HCT116 (cell line): ENCODE data around the gene TMPRSS9. TPM values are rescaled to one million over a fixed set of nuclear protein-coding genes. Genes with fewer than 3 reads are reported as not detected.

Experiments
- ATAC-seq: fragments of 200-7000 bp; cut with Tn5 transposase; 2 replicates; pipeline ENCODE4 v1.9.1; 2020; ENCODE audit warnings: mild to moderate bottlenecking, moderate library complexity
- BruUV-seq: library from RNA; stranded (reverse); fragments of 400-500 nt; replicated peaks from 2 replicates; lab custom pipeline; 2021; lab: Mats Ljungman, UMichigan
- CTCF ChIA-PET: fragments of 300-600 bp; sonication (Branson Sonifier 250); formaldehyde crosslinking; loops from one replicate; lab custom pipeline; 2021; ENCODE audit warnings: antibody characterized with exemption; lab: Charles Lee
- POLR2A ChIA-PET: fragments of 300-600, 350-600 bp; sonication (Branson Sonifier 250); formaldehyde crosslinking; loops from one replicate; lab custom pipeline; 2021; ENCODE audit warnings: antibody characterized with exemption; lab: Charles Lee
- RAD21 ChIA-PET, 2 experiments: fragments of 300-600 bp; sonication (Branson Sonifier 250); formaldehyde crosslinking; loops; one replicate each; lab custom pipeline; 2023; ENCODE audit warnings: low total read pairs in 2 of 2; ENCODE audit not compliant: uncharacterized antibody in 2 of 2, unreplicated experiment in 2 of 2, low non-redundant PET in 1 of 2; lab: Charles Lee
- DNase-seq: peaks from one replicate; pipeline ENCODE4 v3.0.0-alpha.2; 2010; ENCODE audit warnings: low read depth, low spot score
- H2AFZ ChIP-seq: fragments of 200-600 bp; shearing (Covaris generic), sonication (generic); 2 replicates; pipeline ENCODE4 v1.6.1; 2017; ENCODE audit warnings: low read depth, mixed run types, mixed read lengths, antibody characterized with exemption, low read length; ENCODE audit not compliant: poor library complexity, severe bottlenecking
- H3K27ac ChIP-seq: 2 replicates; pipeline ENCODE4 v1.5.1; 2012; ENCODE audit warnings: low read depth, low read length
- H3K27me3 ChIP-seq: fragments of 200-600 bp; sonication (generic); 2 replicates; pipeline ENCODE4 v1.6.1; 2016; ENCODE audit warnings: mixed run types, low read length, mixed read lengths; ENCODE audit not compliant: insufficient read depth
- H3K36me3 ChIP-seq, 2 experiments: fragments of 200-500 bp in 1 of 2; fragments of 200-600 bp in 1 of 2; sonication (Bioruptor generic) in 1 of 2; sonication (generic) in 1 of 2; 2 replicates each; pipeline versions ENCODE4 v1.5.1 to v1.6.1; 2014 to 2016; ENCODE audit warnings: low read length in 2 of 2, inconsistent platforms in 1 of 2, mixed read lengths in 1 of 2, mixed run types in 1 of 2; ENCODE audit not compliant: insufficient read depth in 2 of 2, control insufficient read depth in 1 of 2
- H3K4me1 ChIP-seq, 2 experiments: fragments of 200-600 bp in 1 of 2; sonication (generic) in 1 of 2; 2 replicates each; pipeline versions ENCODE4 v1.5.1 to v1.6.1; 2012 to 2017; ENCODE audit warnings: low read length in 2 of 2, inconsistent platforms in 1 of 2, mild to moderate bottlenecking in 1 of 2, mixed read lengths in 1 of 2, mixed run types in 1 of 2, moderate library complexity in 1 of 2; ENCODE audit not compliant: insufficient read depth in 2 of 2, control insufficient read depth in 1 of 2
- H3K4me2 ChIP-seq: fragments of 200-600 bp; sonication (generic); 2 replicates; pipeline ENCODE4 v1.6.1; 2017; ENCODE audit warnings: mixed run types, low read length, mixed read lengths
- H3K4me3 ChIP-seq, 2 experiments: fragments of 200-600 bp in 1 of 2; sonication (generic) in 1 of 2; replicated peaks in 1 of 2; 2 replicates each; pipeline ENCODE4 v1.5.1; 2011 to 2016; ENCODE audit warnings: low read length in 2 of 2, control low read depth in 1 of 2, low read depth in 1 of 2, mild to moderate bottlenecking in 1 of 2, mixed read lengths in 1 of 2, mixed run types in 1 of 2
- H3K79me2 ChIP-seq: fragments of 200-600 bp; sonication (generic); 2 replicates; pipeline ENCODE4 v1.6.1; 2017; ENCODE audit warnings: mild to moderate bottlenecking, mixed run types, low read length, moderate library complexity, mixed read lengths; ENCODE audit not compliant: insufficient read depth
- H3K9ac ChIP-seq: fragments of 200-600 bp; sonication (generic); 2 replicates; pipeline ENCODE4 v1.6.1; 2016; ENCODE audit warnings: low read length, mixed read lengths
- H3K9me2 ChIP-seq: fragments of 200-600 bp; sonication (generic), shearing (Covaris generic); 2 replicates; pipeline ENCODE4 v1.6.1; 2017; ENCODE audit warnings: mixed run types, mild to moderate bottlenecking, moderate library complexity; ENCODE audit not compliant: insufficient read depth
- H3K9me3 ChIP-seq, 2 experiments: fragments of 200-500 bp in 1 of 2; fragments of 200-600 bp in 1 of 2; sonication (Bioruptor generic) in 1 of 2; sonication (generic) in 1 of 2; 2 replicates each; pipeline ENCODE4 v1.6.1; 2014 to 2017; ENCODE audit warnings: low read length in 2 of 2, mixed read lengths in 2 of 2, inconsistent platforms in 1 of 2, low read depth in 1 of 2, mild to moderate bottlenecking in 1 of 2, mixed run types in 1 of 2, moderate library complexity in 1 of 2; ENCODE audit not compliant: control insufficient read depth in 1 of 2, insufficient read depth in 1 of 2
- H4K20me1 ChIP-seq: fragments of 200-600 bp; sonication (generic), shearing (Covaris generic); 2 replicates; pipeline ENCODE4 v1.6.1; 2017; ENCODE audit warnings: mixed run types, mild to moderate bottlenecking, moderate library complexity; ENCODE audit not compliant: insufficient read depth
- CTCF ChIP-seq, 3 experiments: fragments of 200-600 bp in 1 of 3; sonication (generic) in 1 of 3; IDR thresholded peaks in 2 of 3; conservative IDR thresholded peaks in 1 of 3; 2 replicates each; pipeline ENCODE4 v1.5.1; 2012 to 2017; ENCODE audit warnings: low read depth in 2 of 3, low read length in 2 of 3, antibody characterized with exemption in 1 of 3, borderline replicate concordance in 1 of 3, control low read depth in 1 of 3, mild to moderate bottlenecking in 1 of 3, mixed read lengths in 1 of 3, mixed run types in 1 of 3, moderate library complexity in 1 of 3; ENCODE audit not compliant: insufficient read depth in 1 of 3
- EGR1 ChIP-seq: IDR thresholded peaks from 2 replicates; pipeline ENCODE4 v1.6.1; 2012; ENCODE audit warnings: low read depth
- ELF1 ChIP-seq: IDR thresholded peaks from 2 replicates; pipeline ENCODE4 v1.6.1; 2012; ENCODE audit warnings: low read depth, borderline replicate concordance
- POLR2A ChIP-seq: IDR thresholded peaks from 2 replicates; pipeline ENCODE4 v1.7.0; 2011; ENCODE audit warnings: borderline replicate concordance; ENCODE audit not compliant: insufficient read depth, insufficient read length; ENCODE audit errors: extremely low read depth
- RAD21 ChIP-seq: IDR thresholded peaks from 2 replicates; pipeline ENCODE4 v1.6.1; 2012; ENCODE audit warnings: low read depth, mild to moderate bottlenecking
- SIN3A ChIP-seq: IDR thresholded peaks from 2 replicates; pipeline ENCODE4 v1.6.1; 2012; ENCODE audit warnings: low read depth
- SP1 ChIP-seq: IDR thresholded peaks from 2 replicates; pipeline ENCODE4 v1.6.1; 2012; ENCODE audit warnings: low read depth
- SRF ChIP-seq: IDR thresholded peaks from 2 replicates; pipeline ENCODE4 v1.6.1; 2012; ENCODE audit warnings: low read depth
- TCF7L2 ChIP-seq: IDR thresholded peaks from 2 replicates; pipeline ENCODE4 v1.7.0; 2011; ENCODE audit warnings: borderline replicate concordance, inconsistent platforms; ENCODE audit not compliant: insufficient read depth, insufficient read length; ENCODE audit errors: extremely low read depth
- ZFX ChIP-seq: fragments of 450-650 bp; IDR thresholded peaks from 2 replicates; pipeline ENCODE4 v1.6.1; 2017
- ZNF274 ChIP-seq: fragments of 200-500 bp; sonication (Bioruptor generic); IDR thresholded peaks from 2 replicates; pipeline ENCODE4 v1.6.1; 2014; ENCODE audit warnings: mild to moderate bottlenecking, low read depth, low read length, inconsistent platforms
- intact Hi-C: fragments of 100-400 bp; cut with micrococcal nuclease; formaldehyde crosslinking; loops from 2 replicates; pipeline ENCODE4 v1.10.0; 2022
- total RNA-seq: library from RNA; stranded (reverse); gene quantifications from one replicate; pipeline ENCODE4 v1.2.1, GENCODE V29; 2021; ENCODE audit not compliant: unreplicated experiment

TMPRSS9 gene
- total RNA-seq, 1 experiment from 2014 or later: not detected

GRCh38 chr19:2365201-2365970 lies 5.3 kb downstream of the TMPRSS9 start (continued):
- TF ChIP-seq RAD21 (no peak), ZNF274 (no peak), TCF7L2 (no peak), CTCF (IDR thresholded peaks at IDR 0.05 in 2 of 3, conservative IDR thresholded peaks at IDR 0.05 in 1 of 3; ENCODE audit: borderline replicate concordance in 1 of 3, insufficient read depth in 1 of 3, low read depth in 2 of 3, low read length in 2 of 3) (no peak), POLR2A (no peak), SP1 (no peak), SRF (no peak)

- Histone ChIP-seq H3K36me3 (no peaks in the 10 kb centered on the region), H3K27me3 (no peaks in the 10 kb centered on the region), H3K4me1 (peaks cover 4 to 18% of the 10 kb centered on the region in 2 experiments; a peak in 3 of 4 replicates), H2AFZ (no peak overlapping the region), H3K4me2 (no peak overlapping the region), H3K9ac (no peak overlapping the region), H3K79me2 (no peaks in the 10 kb centered on the region), H3K4me3 (no peak overlapping the region), H4K20me1 (no peaks in the 10 kb centered on the region), H3K27ac (no peak overlapping the region), H3K9me3 (peaks cover 0 to 5% of the 10 kb centered on the region in 2 experiments; a peak in 1 of 4 replicates), H3K9me2 (no peaks in the 10 kb centered on the region)
- TF ChIP-seq EGR1 (no peak), CTCF (IDR thresholded peaks at IDR 0.05 in 2 of 3, conservative IDR thresholded peaks at IDR 0.05 in 1 of 3; ENCODE audit: borderline replicate concordance in 1 of 3, insufficient read depth in 1 of 3, low read depth in 2 of 3, low read length in 2 of 3) (no peak), ZFX (no peak), SIN3A (no peak), ELF1 (no peak)
- no peak for ATAC-seq
- CTCF ChIA-PET: no interaction called here
- RAD21 ChIA-PET: no interaction called here
- DNase-seq: no peak
- POLR2A ChIA-PET: no interaction called here
- intact Hi-C loops: no loop called here
- BruUV-seq: no TSS peak
Observed at GRCh38 chr19:2371656-2372055, 11.6 kb downstream of the TMPRSS9 start.
